SK-N-SH treated with all-trans-retinoic acid at 6 μM for 48 hours (cell line): ENCODE data around the gene PPIL1.

ENCODE experiments used
- ATAC-seq: fragments of 200-7000 bp; cut with Tn5 transposase; 3 replicates; pipeline ENCODE4 v1.9.1; 2020; ENCODE audit warnings: mild to moderate bottlenecking, moderate library complexity
- ARNTL ChIP-seq: fragments of 450-650 bp; formaldehyde crosslinking; IDR thresholded peaks from 2 replicates; pipeline ENCODE4 v1.5.0; 2020; ENCODE audit warnings: low read depth, mild to moderate bottlenecking, moderate library complexity, borderline replicate concordance
- BACH2 ChIP-seq: fragments of 250-450 bp; sonication (Bioruptor Pico); IDR thresholded peaks from 2 replicates; pipeline ENCODE4 v1.9.0; 2021; ENCODE audit warnings: mild to moderate bottlenecking, borderline replicate concordance
- CSDC2 ChIP-seq: fragments of 250-450 bp; sonication (Bioruptor Pico); IDR thresholded peaks from 2 replicates; pipeline ENCODE4 v1.5.0; 2020; ENCODE audit warnings: mild to moderate bottlenecking, moderate library complexity
- ESRRG ChIP-seq: fragments of 250-450 bp; sonication (Bioruptor Pico); IDR thresholded peaks from 2 replicates; pipeline ENCODE4 v1.6.1; 2021; ENCODE audit warnings: mild to moderate bottlenecking
- ISL1 ChIP-seq: fragments of 250-450 bp; sonication (Bioruptor Pico); IDR thresholded peaks from 2 replicates; pipeline ENCODE4 v2.1.2; 2022; ENCODE audit warnings: mild to moderate bottlenecking, moderate library complexity
- POU6F1 ChIP-seq: fragments of 250-450 bp; sonication (Bioruptor Pico); IDR thresholded peaks from 2 replicates; pipeline ENCODE4 v1.8.0; 2021; ENCODE audit warnings: low read depth, mild to moderate bottlenecking, moderate library complexity, borderline replicate concordance
- PPARA ChIP-seq: fragments of 250-450 bp; sonication (Bioruptor Pico); IDR thresholded peaks from 2 replicates; pipeline ENCODE4 v1.5.0; 2020; ENCODE audit warnings: mild to moderate bottlenecking, borderline replicate concordance
- RARB ChIP-seq: fragments of 250-450 bp; sonication (Bioruptor Pico); IDR thresholded peaks from 2 replicates; pipeline ENCODE4 v1.8.0; 2021; ENCODE audit warnings: mild to moderate bottlenecking, moderate library complexity
- SNAI2 ChIP-seq: fragments of 250-450 bp; sonication (Bioruptor Pico); IDR thresholded peaks from 2 replicates; pipeline ENCODE4 v1.5.0; 2020; ENCODE audit warnings: mild to moderate bottlenecking, moderate library complexity
- TOX ChIP-seq: fragments of 250-450 bp; sonication (Bioruptor Pico); IDR thresholded peaks from 2 replicates; pipeline ENCODE4 v1.8.0; 2021; ENCODE audit warnings: mild to moderate bottlenecking, moderate library complexity, borderline replicate concordance
- TSHZ2 ChIP-seq: fragments of 250-450 bp; sonication (Bioruptor Pico); IDR thresholded peaks from 2 replicates; pipeline ENCODE4 v1.5.0; 2020; ENCODE audit warnings: mild to moderate bottlenecking, moderate library complexity
- ZC3H10 ChIP-seq: fragments of 250-450 bp; sonication (Bioruptor Pico); IDR thresholded peaks from 2 replicates; pipeline ENCODE4 v1.5.1; 2021; ENCODE audit warnings: mild to moderate bottlenecking, moderate library complexity
- ZFP3 ChIP-seq: fragments of 250-450 bp; sonication (Bioruptor Pico); IDR thresholded peaks from 2 replicates; pipeline ENCODE4 v1.5.0; 2020; ENCODE audit warnings: mild to moderate bottlenecking, moderate library complexity
- ZFP30 ChIP-seq: fragments of 450-650 bp; formaldehyde crosslinking; IDR thresholded peaks from 2 replicates; pipeline ENCODE4 v1.5.0; 2022; ENCODE audit warnings: mild to moderate bottlenecking, moderate library complexity
- ZNF565 ChIP-seq: fragments of 450-650 bp; formaldehyde crosslinking; conservative IDR thresholded peaks from 2 replicates; pipeline ENCODE4 v1.5.0; 2020; ENCODE audit warnings: low read depth, mild to moderate bottlenecking, moderate library complexity
- ZNF70 ChIP-seq: fragments of 450-650 bp; formaldehyde crosslinking; IDR thresholded peaks from 2 replicates; pipeline ENCODE4 v1.5.0; 2020; ENCODE audit warnings: mild to moderate bottlenecking, moderate library complexity
- ZNF8 ChIP-seq: fragments of 450-650 bp; formaldehyde crosslinking; IDR thresholded peaks from 2 replicates; pipeline ENCODE4 v1.5.0; 2020; ENCODE audit warnings: mild to moderate bottlenecking, moderate library complexity
- TF ChIP-seq, protein P1 (sequence below): fragments of 250-450 bp; sonication (Bioruptor Pico); IDR thresholded peaks from 2 replicates; pipeline ENCODE4 v1.8.0; 2020; ENCODE audit warnings: mild to moderate bottlenecking, moderate library complexity, borderline replicate concordance
- TF ChIP-seq, protein P2 (sequence below): fragments of 250-450 bp; sonication (Bioruptor Pico); IDR thresholded peaks from 2 replicates; pipeline ENCODE4 v1.5.1; 2020; ENCODE audit warnings: low read depth, mild to moderate bottlenecking, moderate library complexity

The PPIL1 gene

DNA sequence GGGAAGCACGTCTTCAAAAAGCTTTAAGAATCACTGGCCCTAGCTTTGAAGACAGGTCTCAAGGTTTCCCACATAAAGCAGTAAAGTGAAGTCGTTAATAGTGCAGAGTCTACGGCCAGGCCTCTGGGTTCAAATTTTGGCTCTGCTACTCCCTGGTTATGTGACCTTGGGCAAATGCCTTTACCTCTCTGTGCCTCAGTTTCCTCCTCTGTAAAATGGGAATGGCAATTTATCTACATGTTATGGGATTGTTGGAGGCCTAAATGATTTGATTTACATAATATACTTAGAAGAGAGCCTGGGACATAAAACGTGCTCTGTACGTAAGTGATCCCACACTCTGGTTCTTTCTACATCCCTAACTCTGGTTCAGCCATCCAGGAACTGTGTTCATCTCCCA lies 67.5 kb downstream of the PPIL1 start:
- TF ChIP-seq, protein P1, sequence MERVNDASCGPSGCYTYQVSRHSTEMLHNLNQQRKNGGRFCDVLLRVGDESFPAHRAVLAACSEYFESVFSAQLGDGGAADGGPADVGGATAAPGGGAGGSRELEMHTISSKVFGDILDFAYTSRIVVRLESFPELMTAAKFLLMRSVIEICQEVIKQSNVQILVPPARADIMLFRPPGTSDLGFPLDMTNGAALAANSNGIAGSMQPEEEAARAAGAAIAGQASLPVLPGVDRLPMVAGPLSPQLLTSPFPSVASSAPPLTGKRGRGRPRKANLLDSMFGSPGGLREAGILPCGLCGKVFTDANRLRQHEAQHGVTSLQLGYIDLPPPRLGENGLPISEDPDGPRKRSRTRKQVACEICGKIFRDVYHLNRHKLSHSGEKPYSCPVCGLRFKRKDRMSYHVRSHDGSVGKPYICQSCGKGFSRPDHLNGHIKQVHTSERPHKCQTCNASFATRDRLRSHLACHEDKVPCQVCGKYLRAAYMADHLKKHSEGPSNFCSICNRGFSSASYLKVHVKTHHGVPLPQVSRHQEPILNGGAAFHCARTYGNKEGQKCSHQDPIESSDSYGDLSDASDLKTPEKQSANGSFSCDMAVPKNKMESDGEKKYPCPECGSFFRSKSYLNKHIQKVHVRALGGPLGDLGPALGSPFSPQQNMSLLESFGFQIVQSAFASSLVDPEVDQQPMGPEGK (CRISPR knock-in tag), result no peak
- TF ChIP-seq ARNTL (CRISPR knock-in tag) (no peak), ISL1 (CRISPR knock-in tag) (no peak), ZNF70 (CRISPR knock-in tag) (no peak), ZNF565 (no peak), ZFP30 (CRISPR knock-in tag) (no peak), CSDC2 (CRISPR knock-in tag) (no peak), BACH2 (no peak), ESRRG (CRISPR knock-in tag) (no peak)
- no peak for ATAC-seq

- TF ChIP-seq TSHZ2 (CRISPR knock-in tag) (no peak), CSDC2 (CRISPR knock-in tag) (no peak), ZNF565 (no peak), POU6F1 (CRISPR knock-in tag) (no peak), ZNF8 (CRISPR knock-in tag) (no peak), ZFP30 (CRISPR knock-in tag) (no peak), SNAI2 (no peak), TOX (no peak), PPARA (CRISPR knock-in tag) (no peak), ARNTL (CRISPR knock-in tag) (no peak), RARB (no peak)
- TF ChIP-seq, protein P2, sequence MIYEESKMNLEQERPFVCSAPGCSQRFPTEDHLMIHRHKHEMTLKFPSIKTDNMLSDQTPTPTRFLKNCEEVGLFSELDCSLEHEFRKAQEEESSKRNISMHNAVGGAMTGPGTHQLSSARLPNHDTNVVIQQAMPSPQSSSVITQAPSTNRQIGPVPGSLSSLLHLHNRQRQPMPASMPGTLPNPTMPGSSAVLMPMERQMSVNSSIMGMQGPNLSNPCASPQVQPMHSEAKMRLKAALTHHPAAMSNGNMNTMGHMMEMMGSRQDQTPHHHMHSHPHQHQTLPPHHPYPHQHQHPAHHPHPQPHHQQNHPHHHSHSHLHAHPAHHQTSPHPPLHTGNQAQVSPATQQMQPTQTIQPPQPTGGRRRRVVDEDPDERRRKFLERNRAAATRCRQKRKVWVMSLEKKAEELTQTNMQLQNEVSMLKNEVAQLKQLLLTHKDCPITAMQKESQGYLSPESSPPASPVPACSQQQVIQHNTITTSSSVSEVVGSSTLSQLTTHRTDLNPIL (CRISPR knock-in tag), result no peak
- ATAC-seq, result no peak; the same call in 2 of the 3 replicates
Measured at GRCh38 chr6:36805917-36806316, 68.7 kb downstream of the PPIL1 start.

DNA sequence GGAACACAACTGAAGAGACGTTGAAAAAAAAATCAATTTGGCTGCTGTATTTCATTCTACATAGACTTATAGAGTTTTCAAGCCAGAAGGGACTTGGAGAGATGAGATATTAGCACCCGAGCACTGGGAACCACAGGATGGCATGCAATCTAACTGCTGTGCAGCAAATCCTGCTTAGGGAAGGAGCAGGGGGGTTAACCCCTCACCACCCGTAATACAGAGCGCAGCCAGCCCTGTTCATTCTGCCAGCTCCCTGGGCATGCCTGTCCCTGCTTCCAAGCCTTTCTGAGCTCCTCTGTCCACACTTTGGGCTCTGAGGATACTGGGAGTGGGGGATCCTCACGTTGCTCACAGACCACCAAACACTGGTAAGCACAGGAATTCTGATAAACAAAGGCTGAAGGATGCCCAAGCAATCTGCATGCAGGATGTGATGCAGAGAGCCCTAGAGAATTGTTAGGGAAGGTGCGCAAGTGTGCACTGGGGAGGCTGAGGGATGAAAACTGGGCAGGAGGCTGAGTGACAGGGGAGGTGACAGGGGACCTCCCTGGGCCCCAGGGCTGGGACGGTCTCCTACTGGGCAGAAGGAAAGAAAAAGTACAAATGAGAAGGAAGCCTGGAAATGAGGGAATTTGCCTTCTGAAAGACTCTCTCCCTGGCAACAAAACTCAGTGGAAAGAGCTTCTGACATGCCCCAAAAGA lies 69.4 kb downstream of the PPIL1 start:
- TF ChIP-seq TSHZ2 (CRISPR knock-in tag) (no peak), POU6F1 (CRISPR knock-in tag) (no peak), ISL1 (CRISPR knock-in tag) (no peak), ZNF8 (CRISPR knock-in tag) (no peak), ZNF565 (no peak), ARNTL (CRISPR knock-in tag) (no peak), ZFP30 (CRISPR knock-in tag) (no peak), PPARA (CRISPR knock-in tag) (no peak), ZC3H10 (CRISPR knock-in tag) (no peak), CSDC2 (CRISPR knock-in tag) (no peak), ZNF70 (CRISPR knock-in tag) (no peak), RARB (no peak), SNAI2 (no peak), ZFP3 (CRISPR knock-in tag) (no peak)
- TF ChIP-seq, protein P1 (CRISPR knock-in tag), result no peak
- TF ChIP-seq, protein P2 (CRISPR knock-in tag), result no peak
- no peak for ATAC-seq
